Hepatocyte (in vitro differentiated cells): ENCODE results near the gene ENOX1. TPM values are rescaled to one million over a fixed set of nuclear protein-coding genes. Genes with fewer than 3 reads are reported as not detected.

Source experiments
- DNase-seq: peaks from one replicate; pipeline ENCODE4 v3.0.0-alpha.2; 2016; ENCODE audit warnings: low spot score
- H2AFZ ChIP-seq: fragments of 200-600 bp; sonication (generic); 2 replicates; pipeline ENCODE4 v1.6.0; 2016; ENCODE audit warnings: antibody characterized with exemption, mild to moderate bottlenecking
- H3K27ac ChIP-seq: fragments of 200-600 bp; sonication (generic); 2 replicates; pipeline ENCODE4 v1.5.1; 2016; ENCODE audit warnings: mild to moderate bottlenecking
- H3K27me3 ChIP-seq: fragments of 200-600 bp; sonication (generic); 2 replicates; pipeline ENCODE4 v1.6.1; 2016
- H3K36me3 ChIP-seq: fragments of 200-600 bp; sonication (generic); replicated peaks from 2 replicates; pipeline ENCODE4 v1.5.1; 2016; ENCODE audit warnings: low read depth; ENCODE audit not compliant: insufficient read depth
- H3K4me1 ChIP-seq: fragments of 200-600 bp; sonication (generic); 2 replicates; pipeline ENCODE4 v1.5.1; 2016; ENCODE audit warnings: mild to moderate bottlenecking, moderate library complexity; ENCODE audit not compliant: insufficient read depth
- H3K4me2 ChIP-seq: fragments of 200-600 bp; sonication (generic); 2 replicates; pipeline ENCODE4 v1.6.0; 2016
- H3K4me3 ChIP-seq: fragments of 200-600 bp; sonication (generic); 2 replicates; pipeline ENCODE4 v1.5.1; 2016; ENCODE audit warnings: mild to moderate bottlenecking
- H3K79me2 ChIP-seq: fragments of 200-600 bp; sonication (generic); 2 replicates; pipeline ENCODE4 v1.6.0; 2017; ENCODE audit warnings: mild to moderate bottlenecking
- H3K9me2 ChIP-seq: fragments of 200-600 bp; sonication (generic); replicated peaks from 2 replicates; pipeline ENCODE4 v1.6.0; 2017; ENCODE audit warnings: mild to moderate bottlenecking; ENCODE audit not compliant: insufficient read depth
- H3K9me3 ChIP-seq: fragments of 200-600 bp; sonication (generic); 2 replicates; pipeline ENCODE4 v1.5.1; 2016; ENCODE audit warnings: low read depth, mild to moderate bottlenecking
- H4K20me1 ChIP-seq: fragments of 200-600 bp; sonication (generic); 2 replicates; pipeline ENCODE4 v1.6.0; 2016; ENCODE audit warnings: mild to moderate bottlenecking; ENCODE audit not compliant: insufficient read depth, poor library complexity, severe bottlenecking
- EZH2 ChIP-seq: fragments of 200-600 bp; sonication (generic); IDR thresholded peaks from 2 replicates; pipeline ENCODE4 v1.6.1; 2016; ENCODE audit warnings: antibody characterized with exemption, mild to moderate bottlenecking, borderline replicate concordance
- EZH2phosphoT487 ChIP-seq: fragments of 200-600 bp; sonication (generic); IDR thresholded peaks from one replicate; pipeline ENCODE4 v1.6.1; 2018; ENCODE audit warnings: antibody characterized with exemption, mild to moderate bottlenecking, low read depth, moderate library complexity; ENCODE audit not compliant: unreplicated experiment, severe bottlenecking
- WGBS: methylation state at CpG from one replicate; pipeline ENCODE4 v1.1.6; 2016; ENCODE audit warnings: low lambda C conversion rate; ENCODE audit errors: missing lambda C conversion rate; 5-methylcytosine and 5-hydroxymethylcytosine counted together
- polyA plus RNA-seq: library from polyadenylated mRNA; unstranded; fragments of >200 nt; fragmentation: Nextera tagmentation; extraction: Ambion mirVana; gene quantifications from 2 replicates; pipeline ENCODE4 v1.2.1, GENCODE V29; 2016
- total RNA-seq: library from RNA; depleted of rRNA; stranded (reverse); fragments of >200 nt; gene quantifications from 2 replicates; pipeline ENCODE4 v1.2.3, GENCODE V29; 2014
- TF ChIP-seq, protein P1 (sequence below): fragments of 200-600 bp; sonication (generic); IDR thresholded peaks from 2 replicates; pipeline ENCODE4 v1.5.1; 2016; ENCODE audit warnings: antibody characterized with exemption, mild to moderate bottlenecking; ENCODE audit not compliant: poor library complexity

The ENOX1 gene
- total and polyA plus RNA-seq, 2 experiments from 2014 or later: 2.4 to 4.0 TPM

DNA sequence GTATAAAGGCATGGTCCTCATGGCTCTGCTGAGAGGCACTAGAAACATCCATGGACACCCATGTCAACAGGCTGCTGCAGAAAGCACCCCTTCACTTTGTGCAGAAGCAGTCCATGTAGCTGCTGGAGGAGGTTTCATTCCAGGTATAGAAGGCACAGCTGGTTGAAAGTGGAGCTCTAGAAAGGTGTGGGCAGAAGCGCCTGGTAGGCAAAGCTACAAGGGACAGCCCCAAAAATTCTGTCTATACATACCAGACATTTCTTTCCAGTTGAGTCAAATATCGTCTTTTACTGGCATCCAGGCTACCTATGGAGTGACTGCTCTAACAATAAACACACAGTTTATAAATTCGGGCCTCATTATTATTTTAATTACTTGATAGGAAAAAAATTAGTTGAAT, 129.3 kb downstream of the ENOX1 start:
- Histone ChIP-seq H3K27me3 (no peaks in the 10 kb centered on the region), H2AFZ (no peak overlapping the region), H3K9me3 (no peaks in the 10 kb centered on the region), H4K20me1 (no peaks in the 10 kb centered on the region), H3K4me3 (no peak overlapping the region), H3K79me2 (no peaks in the 10 kb centered on the region), H3K4me1 (no peaks in the 10 kb centered on the region), H3K4me2 (no peak overlapping the region), H3K9me2 (no peaks in the 10 kb centered on the region), H3K27ac (no peak overlapping the region), H3K36me3 (no peaks in the 10 kb centered on the region)
- TF ChIP-seq, protein P1, sequence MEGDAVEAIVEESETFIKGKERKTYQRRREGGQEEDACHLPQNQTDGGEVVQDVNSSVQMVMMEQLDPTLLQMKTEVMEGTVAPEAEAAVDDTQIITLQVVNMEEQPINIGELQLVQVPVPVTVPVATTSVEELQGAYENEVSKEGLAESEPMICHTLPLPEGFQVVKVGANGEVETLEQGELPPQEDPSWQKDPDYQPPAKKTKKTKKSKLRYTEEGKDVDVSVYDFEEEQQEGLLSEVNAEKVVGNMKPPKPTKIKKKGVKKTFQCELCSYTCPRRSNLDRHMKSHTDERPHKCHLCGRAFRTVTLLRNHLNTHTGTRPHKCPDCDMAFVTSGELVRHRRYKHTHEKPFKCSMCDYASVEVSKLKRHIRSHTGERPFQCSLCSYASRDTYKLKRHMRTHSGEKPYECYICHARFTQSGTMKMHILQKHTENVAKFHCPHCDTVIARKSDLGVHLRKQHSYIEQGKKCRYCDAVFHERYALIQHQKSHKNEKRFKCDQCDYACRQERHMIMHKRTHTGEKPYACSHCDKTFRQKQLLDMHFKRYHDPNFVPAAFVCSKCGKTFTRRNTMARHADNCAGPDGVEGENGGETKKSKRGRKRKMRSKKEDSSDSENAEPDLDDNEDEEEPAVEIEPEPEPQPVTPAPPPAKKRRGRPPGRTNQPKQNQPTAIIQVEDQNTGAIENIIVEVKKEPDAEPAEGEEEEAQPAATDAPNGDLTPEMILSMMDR: no peak
- 92% methylated on average over 3 of the region's 3 CpGs for WGBS
- no peak for DNase-seq

DNA sequence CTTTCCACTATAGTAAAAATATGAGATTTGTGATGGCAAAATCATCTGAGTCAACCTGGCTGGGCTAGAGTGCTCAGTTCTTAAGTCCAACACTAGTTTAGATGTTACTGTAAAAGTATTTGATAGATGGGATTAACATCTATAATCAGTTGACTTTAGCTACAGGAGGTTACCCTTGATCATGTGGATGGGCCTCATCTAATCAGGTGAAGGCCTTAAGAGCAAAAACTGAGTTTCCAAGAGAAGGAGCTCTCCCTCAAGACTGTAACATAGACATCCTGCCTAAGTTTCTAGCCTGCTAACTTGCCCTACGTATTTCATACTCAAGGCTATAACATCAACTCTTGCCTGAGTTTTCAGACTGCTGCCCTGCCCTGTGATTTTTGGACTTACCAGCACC, 132.8 kb downstream of the ENOX1 start:
- H3K9me2 ChIP-seq: no peaks in the 10 kb centered on the region
- H3K9me3 ChIP-seq: no peaks in the 10 kb centered on the region
- no peaks in the 10 kb centered on the region for H3K79me2 ChIP-seq
- H4K20me1 ChIP-seq: no peaks in the 10 kb centered on the region
- H3K4me1 ChIP-seq: no peaks in the 10 kb centered on the region
- H3K27me3 ChIP-seq: no peaks in the 10 kb centered on the region
- TF ChIP-seq EZH2 (no peak), EZH2phosphoT487 (no peak)
- TF ChIP-seq, protein P1: no peak
- 95% methylated on average over 1 of the region's 1 CpG for WGBS
- no peaks in the 10 kb centered on the region for H3K36me3 ChIP-seq
- H3K27ac ChIP-seq: no peak overlapping the region
- no peak overlapping the region for H2AFZ ChIP-seq
- no peak overlapping the region for H3K4me3 ChIP-seq
- no peak for DNase-seq
- H3K4me2 ChIP-seq: no peak overlapping the region

DNA sequence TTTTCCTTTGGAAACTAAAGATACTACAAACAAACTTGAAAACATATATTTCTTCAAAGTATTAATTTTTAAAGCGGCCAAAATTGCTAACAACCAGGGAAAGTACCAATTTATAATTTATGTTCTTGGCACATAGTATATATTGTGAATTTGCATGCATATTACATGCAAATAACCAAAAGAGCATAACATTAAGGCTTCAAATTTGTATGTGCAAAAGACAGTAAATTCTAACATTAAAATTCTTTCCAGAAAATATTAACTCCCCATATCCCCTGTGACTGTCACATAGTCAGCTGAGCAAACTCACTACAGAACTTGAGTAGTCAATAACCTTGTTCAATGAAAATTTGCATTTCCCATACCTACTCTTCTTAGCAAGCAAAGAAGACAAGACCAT, 133.4 kb downstream of the ENOX1 start:
- Histone ChIP-seq H3K36me3 (no peaks in the 10 kb centered on the region), H2AFZ (no peak overlapping the region), H3K4me2 (no peak overlapping the region), H3K79me2 (no peaks in the 10 kb centered on the region), H3K4me3 (no peak overlapping the region), H3K9me3 (no peaks in the 10 kb centered on the region), H3K9me2 (no peaks in the 10 kb centered on the region), H4K20me1 (no peaks in the 10 kb centered on the region), H3K27ac (no peak overlapping the region), H3K4me1 (no peaks in the 10 kb centered on the region), H3K27me3 (no peaks in the 10 kb centered on the region)
- DNase-seq: no peak
- TF ChIP-seq, protein P1: no peak
- TF ChIP-seq EZH2phosphoT487: no peak
- no peak for TF ChIP-seq EZH2
- WGBS: 96% methylated on average over 1 of the region's 1 CpG

DNA sequence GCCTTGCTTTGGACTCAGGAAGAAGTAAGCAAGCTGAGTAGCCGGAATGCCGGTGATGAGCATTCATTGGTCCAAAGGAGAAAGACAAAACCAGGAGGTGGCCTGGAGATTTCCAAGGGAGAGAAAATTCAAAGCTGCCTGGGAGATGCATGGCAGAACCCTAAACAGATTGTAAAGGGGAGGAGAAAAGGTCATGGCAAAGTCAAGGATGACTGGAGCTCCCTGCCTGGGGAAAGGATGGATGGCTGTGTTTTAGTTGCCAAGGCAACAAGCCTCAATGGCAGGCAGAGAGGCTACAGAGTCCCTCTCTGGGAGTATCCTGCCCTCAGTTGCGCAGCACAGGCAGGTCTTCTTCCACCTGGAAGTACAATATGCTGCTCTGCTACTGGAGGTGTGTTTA, 134.0 kb downstream of the ENOX1 start:
- Histone ChIP-seq H3K4me3 (no peak overlapping the region), H3K79me2 (no peaks in the 10 kb centered on the region), H3K36me3 (no peaks in the 10 kb centered on the region), H3K27me3 (no peaks in the 10 kb centered on the region), H3K9me2 (no peaks in the 10 kb centered on the region), H4K20me1 (no peaks in the 10 kb centered on the region), H3K27ac (no peak overlapping the region), H3K4me2 (no peak overlapping the region), H3K4me1 (no peaks in the 10 kb centered on the region), H2AFZ (no peak overlapping the region), H3K9me3 (no peaks in the 10 kb centered on the region)
- no peak for DNase-seq
- 85% methylated on average over 3 of the region's 3 CpGs for WGBS
- TF ChIP-seq EZH2 (no peak), EZH2phosphoT487 (no peak)
- TF ChIP-seq, protein P1: no peak
